Fibroblast of gingiva (primary cell): ENCODE results near the gene DHCR7.

Experiments
- DNase-seq: peaks from one replicate; pipeline ENCODE4 v3.0.0-alpha.2; 2011; ENCODE audit warnings: low read depth

The DHCR7 gene

GRCh38 chr11:71477641-71478527 lies 29.7 kb upstream of the DHCR7 start:
- no peak for DNase-seq

DNA sequence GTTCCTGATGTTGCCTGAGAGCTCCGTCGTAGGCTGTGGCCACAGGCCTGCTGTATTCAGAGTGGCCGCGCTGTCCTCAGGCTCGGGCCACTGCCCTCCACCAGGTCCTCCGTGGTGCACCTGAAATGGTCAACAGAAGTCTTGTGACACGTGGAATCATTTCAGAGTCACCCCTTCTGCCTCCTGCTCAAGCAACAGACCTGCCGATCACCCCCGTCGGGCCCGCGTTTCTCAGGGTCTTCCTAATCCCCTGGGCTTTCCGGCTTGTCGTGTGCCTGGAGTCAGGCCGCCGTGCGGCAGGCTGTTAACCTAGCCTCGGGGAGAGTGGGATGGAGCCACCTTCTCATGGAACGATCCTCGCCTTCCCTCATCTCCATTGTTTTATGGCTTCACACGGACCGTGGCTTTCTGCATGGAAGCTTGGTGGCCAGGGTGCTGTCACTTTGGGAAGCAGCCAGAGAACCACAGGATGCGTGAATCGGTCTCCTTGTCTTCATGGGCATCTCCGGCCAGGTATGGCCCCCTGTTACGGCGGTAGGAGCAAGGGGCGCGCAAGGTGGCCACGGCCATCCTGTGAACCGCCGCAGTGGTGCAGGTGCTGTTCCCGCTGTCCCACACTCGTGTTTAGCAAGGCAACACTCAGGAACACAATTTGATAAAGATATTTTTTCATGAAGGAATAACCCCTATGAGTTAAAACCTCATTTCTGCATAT lies 28.9 kb upstream of the DHCR7 start:
- DNase-seq = no peak

GRCh38 chr11:71476031-71476430 lies 27.8 kb upstream of the DHCR7 start:
- no peak for DNase-seq

DNA sequence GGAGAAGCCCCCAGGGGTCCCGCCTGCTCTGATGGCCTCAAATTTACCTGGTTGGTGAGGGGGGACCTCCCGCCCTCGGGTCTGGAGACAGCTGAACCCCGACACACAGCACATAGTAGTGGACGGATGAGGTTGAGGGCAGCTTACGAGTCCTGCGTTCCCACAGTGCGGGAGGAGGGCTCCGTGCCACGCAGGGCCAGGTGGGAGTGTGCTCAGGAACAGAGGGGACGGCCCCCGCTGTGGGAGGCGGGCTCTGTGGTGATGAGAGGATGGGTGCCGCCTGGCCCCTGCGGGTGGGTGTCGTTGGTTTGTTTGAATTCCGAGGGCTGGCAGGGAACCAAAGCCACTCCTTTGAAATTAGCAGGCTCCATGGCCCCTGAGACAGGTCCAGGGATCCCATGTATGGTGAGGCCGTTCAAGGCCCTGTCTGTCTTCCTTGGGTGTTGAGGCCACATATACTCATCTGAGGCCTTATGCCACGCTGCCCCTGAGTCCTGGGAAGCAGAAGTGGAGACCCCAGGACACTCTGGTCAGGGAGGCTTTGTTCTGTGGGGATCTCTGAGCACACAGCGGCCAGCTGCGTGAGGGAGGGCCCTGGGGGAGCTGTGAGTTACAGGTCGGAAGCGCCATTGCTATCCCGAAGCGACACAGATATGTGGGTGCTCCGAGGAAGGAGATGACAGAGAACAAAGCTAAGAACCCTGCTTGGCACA lies 26.7 kb upstream of the DHCR7 start:
- DNase-seq = no peak

DNA sequence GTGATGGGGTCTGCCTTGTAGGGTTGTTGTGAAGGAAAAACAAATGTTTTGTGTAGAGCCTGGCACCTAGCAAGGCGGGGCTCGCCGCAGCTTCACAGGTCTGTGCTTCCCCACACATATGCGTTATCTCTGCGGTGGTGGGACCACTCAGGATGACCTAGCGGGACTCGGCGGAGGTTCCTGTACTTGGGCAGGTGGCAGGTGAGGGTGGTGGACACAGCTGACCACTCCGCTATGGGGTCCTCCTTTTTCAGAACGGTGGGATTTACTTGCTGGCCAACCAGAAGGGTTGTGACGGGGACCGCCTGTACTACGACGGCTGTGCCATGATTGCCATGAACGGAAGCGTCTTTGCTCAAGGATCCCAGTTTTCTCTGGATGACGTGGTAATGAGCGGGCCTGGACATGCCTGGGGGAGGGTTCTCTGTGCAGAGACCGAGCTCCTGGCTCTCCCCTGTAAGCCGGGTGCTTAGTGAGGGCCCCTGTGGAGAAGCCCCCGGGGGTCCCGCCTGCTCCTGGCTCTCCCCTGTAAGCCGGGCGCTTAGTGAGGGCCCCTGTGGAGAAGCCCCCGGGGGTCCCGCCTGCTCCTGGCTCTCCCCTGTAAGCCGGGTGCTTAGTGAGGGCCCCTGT lies 26.1 kb upstream of the DHCR7 start:
- DNase-seq = no peak

DNA sequence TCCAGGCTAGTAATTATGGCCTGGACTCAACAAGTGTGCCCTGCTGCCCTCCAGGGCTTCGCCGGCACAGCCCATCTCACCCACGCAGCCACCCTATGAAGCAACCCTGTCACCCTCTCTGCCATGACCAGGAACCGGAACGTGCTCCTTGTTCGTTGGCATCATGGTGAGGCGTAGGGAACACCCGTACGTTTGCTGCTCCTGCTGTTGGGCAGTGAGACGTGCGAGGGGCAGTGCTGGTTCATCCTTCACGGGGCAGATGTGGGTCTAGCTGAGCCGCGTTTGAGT lies 25.5 kb upstream of the DHCR7 start:
- no peak for DNase-seq

GRCh38 chr11:71472941-71473792 lies 25.0 kb upstream of the DHCR7 start:
- DNase-seq = no peak

DNA sequence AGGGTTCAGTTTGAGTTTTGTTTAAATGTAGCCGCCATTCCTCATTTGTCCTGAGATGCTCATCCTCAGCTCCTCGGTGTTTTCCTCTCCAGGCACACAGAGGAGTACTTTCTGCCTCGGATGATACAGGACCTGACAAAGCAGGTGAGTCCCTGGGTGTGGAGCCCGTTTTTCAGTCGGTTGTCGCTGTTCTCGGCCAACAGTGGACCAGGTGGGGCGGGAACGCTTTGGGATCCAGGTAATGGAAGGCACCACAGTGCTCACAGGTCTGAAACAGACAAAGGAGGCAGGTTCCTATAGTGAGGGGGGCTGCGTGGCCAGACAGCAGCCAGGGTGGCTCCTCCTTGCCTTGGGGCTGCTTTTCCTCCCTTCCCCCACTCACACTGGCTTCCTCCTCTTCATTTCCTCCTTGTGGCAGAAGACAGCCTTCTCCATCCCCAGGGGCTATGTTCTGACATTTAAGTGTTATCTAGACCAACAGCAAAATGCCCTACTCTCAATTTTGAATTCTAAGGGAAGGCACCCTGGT lies 24.2 kb upstream of the DHCR7 start:
- no peak for DNase-seq

DNA sequence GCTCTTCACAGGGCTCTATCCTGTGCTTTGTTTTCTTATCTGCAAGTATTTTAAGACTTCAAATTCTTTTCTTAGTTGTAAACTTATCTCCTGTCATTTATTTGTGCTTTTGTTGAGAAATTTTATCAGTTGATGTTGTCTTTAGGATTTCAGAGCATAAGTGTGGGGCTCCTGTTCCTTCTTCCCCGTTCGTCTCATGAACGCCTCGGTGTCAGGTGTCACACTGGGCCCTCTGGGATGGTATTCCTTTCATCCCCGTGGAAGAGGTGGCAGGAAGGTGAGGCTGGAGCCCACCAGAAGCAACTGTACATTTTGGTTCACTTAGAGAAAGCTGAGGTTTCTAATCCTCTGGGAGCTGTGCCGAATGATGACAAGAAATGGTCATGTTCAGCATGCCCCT lies 22.8 kb upstream of the DHCR7 start:
- no peak for DNase-seq

DNA sequence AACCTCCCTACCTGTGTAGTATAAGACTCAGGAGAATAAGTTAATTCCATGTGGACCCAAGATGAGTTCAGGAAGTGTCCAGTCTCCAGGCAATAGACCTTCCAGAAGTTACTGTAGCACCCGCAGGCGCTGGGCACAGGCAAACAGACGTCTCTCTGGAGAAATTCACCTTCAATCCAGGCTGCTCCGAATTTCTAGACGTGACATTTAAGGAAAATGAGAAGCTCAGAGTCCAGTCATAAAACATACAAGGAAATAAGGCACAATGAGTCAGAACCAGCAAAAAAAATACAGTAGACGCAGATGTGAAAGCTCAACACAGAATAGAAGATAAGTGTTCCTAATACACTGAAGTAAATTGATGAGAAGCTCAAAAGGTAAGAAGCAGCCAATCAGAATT lies 19.0 kb upstream of the DHCR7 start:
- no peak for DNase-seq

- no peak for DNase-seq
Observed at GRCh38 chr11:71466358-71466757, 18.2 kb upstream of the DHCR7 start.

- DNase-seq = no peak
Observed at GRCh38 chr11:71465054-71465453, 16.9 kb upstream of the DHCR7 start.

- no peak for DNase-seq
Observed at GRCh38 chr11:71463331-71464211, 15.4 kb upstream of the DHCR7 start.

DNA sequence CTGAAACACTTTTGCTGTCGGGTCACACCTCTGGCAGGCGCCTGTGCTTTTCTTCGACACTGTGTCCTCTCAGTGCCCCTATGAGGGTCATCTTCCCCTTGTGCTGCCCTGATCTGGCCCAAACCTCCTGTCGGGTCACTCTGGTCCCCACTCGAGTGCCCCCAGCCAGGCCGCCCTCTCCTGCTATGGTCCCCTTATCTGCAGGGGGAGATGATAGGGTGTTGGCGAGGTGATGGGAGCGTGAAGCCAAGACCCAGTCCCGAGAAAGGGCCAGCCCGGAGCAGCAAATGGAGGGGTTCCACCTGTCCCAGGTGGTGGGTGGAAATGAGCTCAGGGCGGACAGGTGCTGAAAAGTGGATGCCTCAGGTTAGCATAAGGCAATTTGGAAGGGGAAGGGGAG lies 14.5 kb upstream of the DHCR7 start:
- no peak for DNase-seq

GRCh38 chr11:71461696-71462095 lies 13.5 kb upstream of the DHCR7 start:
- DNase-seq = no peak

- DNase-seq = no peak
Observed at GRCh38 chr11:71459767-71460320, 11.7 kb upstream of the DHCR7 start.

DNA sequence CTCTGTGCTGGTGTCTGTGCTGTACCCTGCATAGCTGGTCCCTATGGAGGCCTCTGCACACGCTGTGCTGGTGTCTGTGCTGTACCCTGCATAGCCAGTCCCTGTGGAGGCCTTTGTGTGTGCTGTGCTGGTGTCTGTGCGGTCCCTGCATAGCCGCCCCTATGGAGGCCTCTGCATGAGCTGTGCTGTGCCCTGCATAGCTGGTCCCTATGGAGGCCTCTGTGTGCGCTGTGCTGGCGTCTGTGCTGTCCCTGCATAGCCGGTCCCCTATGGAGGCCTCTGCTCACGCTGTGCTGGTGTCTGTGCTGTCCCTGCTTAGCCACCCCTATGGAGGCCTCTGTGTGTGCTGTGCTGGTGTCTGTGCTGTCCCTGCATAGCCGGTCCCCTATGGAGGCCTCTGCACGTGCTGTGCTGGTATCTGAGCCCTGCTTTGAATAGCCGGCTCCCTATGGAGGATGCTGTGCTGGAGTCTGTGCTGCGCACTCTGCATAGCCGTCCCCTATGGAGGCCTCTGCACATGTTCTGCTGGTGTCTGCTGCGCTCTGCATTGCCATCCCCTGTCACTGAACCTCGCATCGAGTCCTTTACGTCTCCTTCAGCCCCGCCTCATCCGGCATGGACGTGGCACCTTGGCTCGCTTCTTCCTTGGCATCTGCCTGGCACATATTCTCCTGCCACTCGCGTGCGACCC lies 11.0 kb upstream of the DHCR7 start:
- DNase-seq = no peak

GRCh38 chr11:71458146-71459070 lies 10.2 kb upstream of the DHCR7 start:
- no peak for DNase-seq
